SU-DHL-6 (cell line): ENCODE measurements around the gene NCS1.

Experiments
- EZH2phosphoT487 ChIP-seq: fragments of 200-600 bp; sonication (generic), shearing (Covaris generic); conservative IDR thresholded peaks from 2 replicates; pipeline ENCODE4 v1.6.1; 2018; ENCODE audit warnings: mild to moderate bottlenecking, antibody characterized with exemption, low read length, moderate library complexity, mixed read lengths
- TF ChIP-seq, protein P1 (sequence below): fragments of 200-600 bp; sonication (generic); IDR thresholded peaks from one replicate; pipeline ENCODE4 v1.5.1; 2017; ENCODE audit warnings: antibody characterized with exemption, mild to moderate bottlenecking, low read length, moderate library complexity; ENCODE audit not compliant: insufficient read depth, poor library complexity, severe bottlenecking

- TF ChIP-seq, protein P1, sequence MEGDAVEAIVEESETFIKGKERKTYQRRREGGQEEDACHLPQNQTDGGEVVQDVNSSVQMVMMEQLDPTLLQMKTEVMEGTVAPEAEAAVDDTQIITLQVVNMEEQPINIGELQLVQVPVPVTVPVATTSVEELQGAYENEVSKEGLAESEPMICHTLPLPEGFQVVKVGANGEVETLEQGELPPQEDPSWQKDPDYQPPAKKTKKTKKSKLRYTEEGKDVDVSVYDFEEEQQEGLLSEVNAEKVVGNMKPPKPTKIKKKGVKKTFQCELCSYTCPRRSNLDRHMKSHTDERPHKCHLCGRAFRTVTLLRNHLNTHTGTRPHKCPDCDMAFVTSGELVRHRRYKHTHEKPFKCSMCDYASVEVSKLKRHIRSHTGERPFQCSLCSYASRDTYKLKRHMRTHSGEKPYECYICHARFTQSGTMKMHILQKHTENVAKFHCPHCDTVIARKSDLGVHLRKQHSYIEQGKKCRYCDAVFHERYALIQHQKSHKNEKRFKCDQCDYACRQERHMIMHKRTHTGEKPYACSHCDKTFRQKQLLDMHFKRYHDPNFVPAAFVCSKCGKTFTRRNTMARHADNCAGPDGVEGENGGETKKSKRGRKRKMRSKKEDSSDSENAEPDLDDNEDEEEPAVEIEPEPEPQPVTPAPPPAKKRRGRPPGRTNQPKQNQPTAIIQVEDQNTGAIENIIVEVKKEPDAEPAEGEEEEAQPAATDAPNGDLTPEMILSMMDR = no peak
- TF ChIP-seq EZH2phosphoT487 = no peak
These were observed 86.8 kb downstream of the NCS1 start for GRCh38 chr9:130259044-130259443.
